Common myeloid progenitor, CD34-positive (primary cell): ENCODE data around the gene CYB561.

Experiments
- CTCF ChIA-PET: fragments of 350-600 bp; sonication (Branson Sonifier 250); formaldehyde crosslinking; loops from one replicate; lab custom pipeline; 2021; ENCODE audit warnings: antibody characterized with exemption; lab: Charles Lee
- POLR2A ChIA-PET: fragments of 350-600 bp; sonication (Branson Sonifier 250); formaldehyde crosslinking; loops from one replicate; lab custom pipeline; 2021; ENCODE audit warnings: antibody characterized with exemption; lab: Charles Lee
- DNase-seq, 3 donors: peaks; one replicate each; pipeline versions ENCODE4 v3.0.0 to v3.0.0-alpha.2; 2013
- H3K27ac ChIP-seq, 2 experiments: 1 replicate in 1 of 2; 2 replicates in 1 of 2; pipeline ENCODE4 v1.7.0; 2013; ENCODE audit warnings: inconsistent platforms in 2 of 2, low read length in 2 of 2, mild to moderate bottlenecking in 2 of 2, low read depth in 1 of 2, moderate library complexity in 1 of 2; ENCODE audit not compliant: severe bottlenecking in 2 of 2, insufficient read depth in 1 of 2, poor library complexity in 1 of 2
- H3K27me3 ChIP-seq, 5 experiments: replicated peaks in 2 of 5; 1 replicate in 3 of 5; 2 replicates in 2 of 5; pipeline versions ENCODE4 v1.6.1 to v1.7.0; 2013; ENCODE audit warnings: low read length in 4 of 5, mild to moderate bottlenecking in 2 of 5, moderate library complexity in 2 of 5, inconsistent platforms in 1 of 5; ENCODE audit not compliant: insufficient read depth in 5 of 5, control insufficient read depth in 4 of 5
- H3K36me3 ChIP-seq, 4 experiments: 1 replicate in 2 of 4; 2 replicates in 2 of 4; pipeline versions ENCODE4 v1.6.1 to v1.7.0; 2013; ENCODE audit warnings: low read length in 3 of 4, control low read depth in 1 of 4, mild to moderate bottlenecking in 1 of 4; ENCODE audit not compliant: control insufficient read depth in 4 of 4, insufficient read depth in 4 of 4
- H3K4me1 ChIP-seq, 4 experiments: 1 replicate in 3 of 4; 2 replicates in 1 of 4; pipeline versions ENCODE4 v1.6.1 to v1.7.1; 2013; ENCODE audit warnings: low read length in 3 of 4, mild to moderate bottlenecking in 3 of 4, control low read depth in 1 of 4, inconsistent platforms in 1 of 4, moderate library complexity in 1 of 4; ENCODE audit not compliant: control insufficient read depth in 4 of 4, insufficient read depth in 4 of 4; ENCODE audit errors: control extremely low read depth in 1 of 4
- H3K4me3 ChIP-seq, 7 experiments: 1 replicate in 4 of 7; 2 replicates in 3 of 7; pipeline versions ENCODE4 v1.5.1 to v1.7.0; 2013; ENCODE audit warnings: mild to moderate bottlenecking in 7 of 7, low read length in 6 of 7, moderate library complexity in 6 of 7, inconsistent platforms in 2 of 7, low read depth in 2 of 7, control low read depth in 1 of 7; ENCODE audit not compliant: insufficient read depth in 4 of 7, control insufficient read depth in 1 of 7; ENCODE audit errors: extremely low read depth in 1 of 7
- H3K9me3 ChIP-seq, 5 experiments: 1 replicate in 4 of 5; 2 replicates in 1 of 5; pipeline versions ENCODE4 v1.6.1 to v1.7.1; 2013; ENCODE audit warnings: low read length in 4 of 5, mild to moderate bottlenecking in 2 of 5, inconsistent platforms in 1 of 5, low read depth in 1 of 5, moderate library complexity in 1 of 5; ENCODE audit not compliant: control insufficient read depth in 4 of 5, insufficient read depth in 2 of 5; ENCODE audit errors: control extremely low read depth in 1 of 5
- WGBS: methylation state at CpG from one replicate; pipeline ENCODE4 v1.1.5; 2013; ENCODE audit not compliant: insufficient coverage; 5-methylcytosine and 5-hydroxymethylcytosine counted together

CYB561 gene

GRCh38 chr17:63491413-63491812 is 45.3 kb upstream of the CYB561 start:
- no peaks in the 10 kb centered on the region for H3K27me3 ChIP-seq

GRCh38 chr17:63490858-63491400 is 44.8 kb upstream of the CYB561 start:
- ChIA-PET POLR2A (no interaction called here), CTCF (interaction anchor here (1.0 kb wide), 1 partner anchor 37 kb away, joined by 3 read pairs; no protein-coding TSS in a partner anchor)
- Histone ChIP-seq H3K27me3 (no peaks in the 10 kb centered on the region), H3K4me3 (no peak overlapping the region), H3K27ac (no peak overlapping the region), H3K36me3 (peaks cover 0 to 13% (median 0%) of the 10 kb centered on the region in 4 experiments), H3K9me3 (no peaks in the 10 kb centered on the region), H3K4me1 (no peaks in the 10 kb centered on the region)
- 97% methylated on average over 18 of the region's 22 CpGs for WGBS
- no peak for DNase-seq

More at GRCh38 chr17:63491413-63491812, 45.3 kb upstream of the CYB561 start:
- Histone ChIP-seq H3K9me3 (no peaks in the 10 kb centered on the region), H3K4me1 (no peaks in the 10 kb centered on the region), H3K27ac (no peak overlapping the region), H3K36me3 (peaks cover 0 to 13% (median 0%) of the 10 kb centered on the region in 4 experiments), H3K4me3 (no peak overlapping the region)
- WGBS: 94% methylated on average over 8 of the region's 8 CpGs
- POLR2A ChIA-PET: no interaction called here
- no peak for DNase-seq
- CTCF ChIA-PET: interaction anchor here (1.0 kb wide), 1 partner anchor 38 kb away, joined by 3 read pairs; no protein-coding TSS in a partner anchor

DNA sequence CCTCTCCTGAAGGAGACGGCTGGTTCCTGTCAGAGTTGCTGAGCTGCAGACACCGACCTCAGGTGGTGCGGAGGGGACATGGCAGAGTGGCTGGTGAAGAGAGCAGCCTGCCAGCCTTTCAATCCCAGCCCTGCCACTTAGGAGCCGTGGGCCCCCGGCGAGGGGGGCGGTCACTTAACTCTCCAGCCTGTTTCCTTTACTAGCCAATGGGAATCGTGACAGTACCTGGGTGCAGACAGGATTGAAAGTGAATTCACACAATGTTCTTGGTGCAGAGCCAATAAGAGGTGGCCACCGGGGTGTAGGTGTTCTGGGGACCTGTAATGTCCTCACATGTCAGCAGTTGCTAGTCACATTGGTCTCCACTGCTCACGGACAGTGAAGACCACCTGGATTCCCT is 44.2 kb upstream of the CYB561 start:
- POLR2A ChIA-PET: no interaction called here
- H3K9me3 ChIP-seq: no peaks in the 10 kb centered on the region
- CTCF ChIA-PET: no interaction called here
- no peaks in the 10 kb centered on the region for H3K4me1 ChIP-seq
- H3K27me3 ChIP-seq: no peaks in the 10 kb centered on the region
- no peak for DNase-seq
- no peak overlapping the region for H3K4me3 ChIP-seq
- 93% methylated on average over 9 of the region's 10 CpGs for WGBS
- H3K36me3 ChIP-seq: peaks cover 0 to 10% (median 0%) of the 10 kb centered on the region in 4 experiments
- H3K27ac ChIP-seq: no peak overlapping the region

DNA sequence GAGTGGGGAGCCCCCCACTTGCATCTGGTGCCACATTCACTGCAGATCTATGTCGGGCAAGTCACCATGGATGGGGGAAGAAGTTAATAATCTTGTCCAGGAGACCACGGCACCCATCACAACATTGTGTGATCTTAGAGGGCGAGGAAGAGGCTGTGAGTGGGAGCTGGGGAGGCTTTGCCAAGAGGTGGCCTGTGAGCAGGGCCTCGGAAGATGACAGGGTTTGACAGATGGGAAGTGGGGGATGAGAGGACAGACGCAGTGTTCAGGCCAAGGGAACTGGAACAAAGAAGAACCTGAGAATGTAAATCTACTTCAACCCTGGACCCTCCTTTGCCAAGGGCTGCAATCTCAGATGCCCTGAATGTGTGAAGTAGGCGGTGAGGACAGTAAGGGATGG is 43.2 kb upstream of the CYB561 start:
- CTCF ChIA-PET: no interaction called here
- Histone ChIP-seq H3K27me3 (no peaks in the 10 kb centered on the region), H3K36me3 (peaks cover 0 to 10% (median 0%) of the 10 kb centered on the region in 4 experiments), H3K27ac (no peak overlapping the region), H3K9me3 (no peaks in the 10 kb centered on the region), H3K4me3 (no peak overlapping the region), H3K4me1 (no peaks in the 10 kb centered on the region)
- no peak for DNase-seq
- POLR2A ChIA-PET: no interaction called here
- WGBS: 93% methylated on average over 3 of the region's 6 CpGs

DNA sequence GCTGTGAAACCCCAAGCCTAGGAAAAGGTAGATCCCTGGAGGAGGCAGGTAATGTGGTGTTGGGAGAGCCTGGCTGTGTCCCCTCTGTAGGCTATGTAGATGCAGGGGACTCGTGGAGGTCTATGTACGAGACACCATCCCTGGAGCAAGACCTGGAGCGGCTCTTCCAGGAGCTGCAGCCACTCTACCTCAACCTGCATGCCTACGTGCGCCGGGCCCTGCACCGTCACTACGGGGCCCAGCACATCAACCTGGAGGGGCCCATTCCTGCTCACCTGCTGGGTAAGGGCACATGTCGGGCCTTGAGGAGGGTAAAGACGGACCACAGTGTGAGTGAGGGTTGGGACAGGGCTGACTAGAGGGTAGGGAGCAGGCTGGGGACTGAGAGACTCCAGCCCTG is 42.7 kb upstream of the CYB561 start:
- H3K27me3 ChIP-seq: no peaks in the 10 kb centered on the region
- WGBS: 96% methylated on average over 8 of the region's 10 CpGs
- no peaks in the 10 kb centered on the region for H3K4me1 ChIP-seq
- no peak overlapping the region for H3K27ac ChIP-seq
- DNase-seq: no peak
- peaks cover 0 to 12% (median 0%) of the 10 kb centered on the region in 4 experiments for H3K36me3 ChIP-seq
- no peaks in the 10 kb centered on the region for H3K9me3 ChIP-seq
- no peak overlapping the region for H3K4me3 ChIP-seq
- CTCF ChIA-PET: interaction anchor here (1.1 to 2.7 kb wide), 3 partner anchors 7 to 66 kb away, joined by 3 to 15 read pairs (median 9); no protein-coding TSS in a partner anchor
- POLR2A ChIA-PET: no interaction called here

- DNase-seq: no peak
- no peak overlapping the region for H3K27ac ChIP-seq
- no peaks in the 10 kb centered on the region for H3K4me1 ChIP-seq
- peaks cover 0 to 16% (median 0%) of the 10 kb centered on the region in 4 experiments for H3K36me3 ChIP-seq
- no peaks in the 10 kb centered on the region for H3K9me3 ChIP-seq
- no peak overlapping the region for H3K4me3 ChIP-seq
- CTCF ChIA-PET: interaction anchor here (0.8 to 3.0 kb wide), 8 partner anchors 8 to 81 kb away, joined by 3 to 23 read pairs (median 4); partner anchors contain the start of gene CYB561
- POLR2A ChIA-PET: no interaction called here
- H3K27me3 ChIP-seq: no peaks in the 10 kb centered on the region
- 98% methylated on average over 8 of the region's 11 CpGs for WGBS
These were observed 40.9 kb upstream of the CYB561 start for GRCh38 chr17:63487014-63487339.

- 97% methylated on average over 6 of the region's 12 CpGs for WGBS
- no peak for DNase-seq
- POLR2A ChIA-PET: no interaction called here
- no peaks in the 10 kb centered on the region for H3K4me1 ChIP-seq
- peaks cover 0 to 16% (median 0%) of the 10 kb centered on the region in 4 experiments for H3K36me3 ChIP-seq
- no peak overlapping the region for H3K4me3 ChIP-seq
- no peaks in the 10 kb centered on the region for H3K27me3 ChIP-seq
- CTCF ChIA-PET: interaction anchor here (0.8 to 3.0 kb wide), 7 partner anchors 8 to 80 kb away, joined by 3 to 23 read pairs (median 5); no protein-coding TSS in a partner anchor
- no peak overlapping the region for H3K27ac ChIP-seq
- H3K9me3 ChIP-seq: no peaks in the 10 kb centered on the region
These were observed 40.4 kb upstream of the CYB561 start for GRCh38 chr17:63486317-63487013.
